SK-N-SH treated with all-trans-retinoic acid at 6 μM for 48 hours (cell line): ENCODE data around the gene CLSTN3.

ENCODE experiments used
- PPARA ChIP-seq: fragments of 250-450 bp; sonication (Bioruptor Pico); IDR thresholded peaks from 2 replicates; pipeline ENCODE4 v1.5.0; 2020; ENCODE audit warnings: mild to moderate bottlenecking, borderline replicate concordance
- ZNF70 ChIP-seq: fragments of 450-650 bp; formaldehyde crosslinking; IDR thresholded peaks from 2 replicates; pipeline ENCODE4 v1.5.0; 2020; ENCODE audit warnings: mild to moderate bottlenecking, moderate library complexity

DNA sequence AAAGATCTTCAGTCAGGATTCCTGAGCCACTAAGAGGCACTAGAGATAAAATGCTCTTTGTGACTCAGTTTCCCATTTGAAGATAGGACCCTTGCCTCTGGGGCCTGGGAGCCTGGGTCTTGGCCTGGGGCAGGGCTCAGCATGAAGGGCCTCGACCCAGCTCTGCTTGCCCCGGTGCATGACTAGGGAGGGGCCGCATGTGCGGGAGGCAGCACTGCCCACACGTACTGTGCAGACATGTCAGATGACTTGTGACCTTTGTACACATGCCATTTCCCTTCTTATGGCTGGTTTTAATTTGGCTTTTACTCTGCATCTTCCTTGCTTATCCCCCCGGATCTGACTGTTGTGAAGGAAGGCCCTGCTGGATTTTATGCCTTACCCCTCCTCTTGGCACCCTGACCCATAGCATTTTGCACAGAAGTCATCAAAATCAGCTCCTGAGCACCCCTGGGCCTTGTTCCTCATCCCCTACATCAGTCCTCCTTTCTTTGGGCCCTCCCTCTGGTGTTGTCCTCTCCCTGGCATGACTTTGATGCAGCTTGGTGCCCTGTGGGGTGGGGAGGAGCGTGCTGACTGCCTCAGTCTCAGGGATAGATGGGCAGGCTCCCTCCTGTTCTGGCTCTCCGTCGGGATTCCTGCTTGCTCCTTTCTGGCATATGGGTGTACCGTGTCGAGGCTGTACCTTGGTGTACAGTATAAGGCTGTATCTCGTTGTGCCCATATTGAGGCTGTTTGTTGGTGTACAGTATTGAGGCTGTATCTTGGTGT is 4.4 kb downstream of the CLSTN3 start:
- no peak for TF ChIP-seq ZNF70
- TF ChIP-seq PPARA (CRISPR knock-in tag), result no peak
